Mammary epithelial cell (primary cell): Measurements from ENCODE around the gene KRTAP21-1.

Source experiments
- CTCF ChIP-seq, 2 donors: IDR thresholded peaks in 1 of 2; conservative IDR thresholded peaks in 1 of 2; 2 replicates each; pipeline ENCODE4 v1.5.1; 2011 to 2012; ENCODE audit warnings: inconsistent platforms in 2 of 2, low read length in 2 of 2, mild to moderate bottlenecking in 2 of 2, control low read depth in 1 of 2, low read depth in 1 of 2; ENCODE audit not compliant: insufficient read depth in 1 of 2; ENCODE audit errors: extremely low read depth in 1 of 2
- EZH2 ChIP-seq: IDR thresholded peaks from 2 replicates; pipeline ENCODE4 v1.6.1; 2012; ENCODE audit warnings: low read length, inconsistent platforms, borderline replicate concordance

GRCh38 chr21:30707409-30707808 is 47.8 kb downstream of the KRTAP21-1 start:
- TF ChIP-seq EZH2 (no peak), CTCF (conservative IDR thresholded peaks at IDR 0.05 in 1 of 2, IDR thresholded peaks at IDR 0.05 in 1 of 2; ENCODE audit: extremely low read depth in 1 of 2, insufficient read depth in 1 of 2, low read depth in 1 of 2, low read length in 2 of 2) (no peak)
